ENCODE results near the gene ZNF850. TPM values are rescaled to one million over a fixed set of nuclear protein-coding genes. Genes with fewer than 3 reads are reported as not detected.
"Not testable (repeated sequence)": the region's sequence is repeated elsewhere in the genome, so short reads cannot be mapped to it uniquely, and the experiment has no call there.

Gene ZNF850
- total RNA-seq, 1 experiment from 2014 or later = 15.3 TPM

DNA sequence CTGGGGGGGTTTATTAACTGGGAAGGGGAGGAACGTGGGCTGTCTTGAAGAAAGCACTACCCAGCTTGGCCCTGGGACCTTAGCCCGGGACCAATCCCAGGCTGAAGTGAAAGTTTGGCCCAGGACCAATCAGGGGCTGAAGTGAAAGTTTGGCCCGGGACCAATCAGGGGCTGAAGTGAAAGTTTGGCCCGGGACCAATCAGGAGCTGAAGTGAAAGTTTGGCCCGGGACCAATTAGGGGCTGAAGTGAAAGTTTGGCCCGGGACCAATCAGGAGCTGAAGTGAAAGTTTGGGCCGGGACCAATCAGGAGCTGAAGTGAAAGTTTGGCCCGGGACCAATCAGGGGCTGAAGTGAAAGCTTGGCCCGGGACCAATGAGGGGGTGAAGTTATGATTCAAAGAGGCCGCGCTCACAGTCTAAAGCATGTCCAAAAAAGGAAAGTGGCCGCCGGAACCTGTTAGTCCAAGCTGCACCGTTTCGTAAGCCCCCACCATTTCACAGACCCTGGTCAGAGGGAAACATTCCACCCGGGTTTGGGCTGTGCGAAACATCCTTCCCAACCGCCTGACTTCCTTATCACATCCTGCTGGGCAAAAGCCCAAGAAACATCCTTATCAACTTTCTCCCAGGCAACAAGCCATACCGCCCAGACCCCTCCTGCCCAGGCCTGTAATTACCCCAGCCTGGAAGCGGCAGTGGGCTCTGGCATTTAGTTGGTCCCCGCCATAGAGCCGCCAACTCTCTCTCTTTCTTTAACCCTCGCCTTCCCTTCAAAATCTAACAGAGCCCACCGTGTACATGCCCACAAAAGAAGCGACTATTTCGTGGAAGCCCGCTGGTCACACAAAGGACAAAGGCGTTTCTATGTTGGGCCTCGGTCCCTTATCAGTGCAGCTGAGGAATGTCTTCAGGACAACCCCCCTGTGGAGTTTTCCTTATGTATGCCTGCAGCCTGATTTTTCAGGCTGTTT lies 1.1 kb downstream of the ZNF850 start:
- Histone ChIP-seq H3K27ac (ENCODE audit: low read length) (peak overlapping the region; percentile 97), H3K27me3 (ENCODE audit: control insufficient read depth, insufficient read depth, low read length) (no peaks in the 10 kb centered on the region), H3K9me3 (ENCODE audit: control insufficient read depth, insufficient read depth, low read depth, low read length) (peaks cover 29% of the 10 kb centered on the region; the same call in 1 of the 2 replicates), H3K4me1 (ENCODE audit: control insufficient read depth, insufficient read depth, low read length) (no peaks in the 10 kb centered on the region), H3K4me3 (ENCODE audit: low read depth in 2 of 2, low read length in 2 of 2) (peak overlapping the region; percentile 58 to 80), H3K36me3 (ENCODE audit: control insufficient read depth, insufficient read depth, low read length) (no peaks in the 10 kb centered on the region)
- intact Hi-C loops (cut with micrococcal nuclease; ENCODE audit: unreplicated experiment) = no loop called here
- TSS peak; percentile 90 for BruUV-seq (replicated peaks)
- DNase-seq (ENCODE audit: low read depth, low spot score) = peak; percentile 67
- TF ChIP-seq, protein P1, sequence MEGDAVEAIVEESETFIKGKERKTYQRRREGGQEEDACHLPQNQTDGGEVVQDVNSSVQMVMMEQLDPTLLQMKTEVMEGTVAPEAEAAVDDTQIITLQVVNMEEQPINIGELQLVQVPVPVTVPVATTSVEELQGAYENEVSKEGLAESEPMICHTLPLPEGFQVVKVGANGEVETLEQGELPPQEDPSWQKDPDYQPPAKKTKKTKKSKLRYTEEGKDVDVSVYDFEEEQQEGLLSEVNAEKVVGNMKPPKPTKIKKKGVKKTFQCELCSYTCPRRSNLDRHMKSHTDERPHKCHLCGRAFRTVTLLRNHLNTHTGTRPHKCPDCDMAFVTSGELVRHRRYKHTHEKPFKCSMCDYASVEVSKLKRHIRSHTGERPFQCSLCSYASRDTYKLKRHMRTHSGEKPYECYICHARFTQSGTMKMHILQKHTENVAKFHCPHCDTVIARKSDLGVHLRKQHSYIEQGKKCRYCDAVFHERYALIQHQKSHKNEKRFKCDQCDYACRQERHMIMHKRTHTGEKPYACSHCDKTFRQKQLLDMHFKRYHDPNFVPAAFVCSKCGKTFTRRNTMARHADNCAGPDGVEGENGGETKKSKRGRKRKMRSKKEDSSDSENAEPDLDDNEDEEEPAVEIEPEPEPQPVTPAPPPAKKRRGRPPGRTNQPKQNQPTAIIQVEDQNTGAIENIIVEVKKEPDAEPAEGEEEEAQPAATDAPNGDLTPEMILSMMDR (IDR thresholded peaks at IDR 0.05) = no peak
- TF ChIP-seq SIN3A (IDR thresholded peaks at IDR 0.05; ENCODE audit: borderline replicate concordance, insufficient read depth, low read depth, low read length) = no peak
- TF ChIP-seq POLR2AphosphoS5 (IDR thresholded peaks at IDR 0.05; ENCODE audit: low read depth, low read length) = peak; percentile 70
- peak; percentile 96 for TF ChIP-seq TCF7L2 (IDR thresholded peaks at IDR 0.05; ENCODE audit: low read depth, low read length)
- TF ChIP-seq, protein P2, sequence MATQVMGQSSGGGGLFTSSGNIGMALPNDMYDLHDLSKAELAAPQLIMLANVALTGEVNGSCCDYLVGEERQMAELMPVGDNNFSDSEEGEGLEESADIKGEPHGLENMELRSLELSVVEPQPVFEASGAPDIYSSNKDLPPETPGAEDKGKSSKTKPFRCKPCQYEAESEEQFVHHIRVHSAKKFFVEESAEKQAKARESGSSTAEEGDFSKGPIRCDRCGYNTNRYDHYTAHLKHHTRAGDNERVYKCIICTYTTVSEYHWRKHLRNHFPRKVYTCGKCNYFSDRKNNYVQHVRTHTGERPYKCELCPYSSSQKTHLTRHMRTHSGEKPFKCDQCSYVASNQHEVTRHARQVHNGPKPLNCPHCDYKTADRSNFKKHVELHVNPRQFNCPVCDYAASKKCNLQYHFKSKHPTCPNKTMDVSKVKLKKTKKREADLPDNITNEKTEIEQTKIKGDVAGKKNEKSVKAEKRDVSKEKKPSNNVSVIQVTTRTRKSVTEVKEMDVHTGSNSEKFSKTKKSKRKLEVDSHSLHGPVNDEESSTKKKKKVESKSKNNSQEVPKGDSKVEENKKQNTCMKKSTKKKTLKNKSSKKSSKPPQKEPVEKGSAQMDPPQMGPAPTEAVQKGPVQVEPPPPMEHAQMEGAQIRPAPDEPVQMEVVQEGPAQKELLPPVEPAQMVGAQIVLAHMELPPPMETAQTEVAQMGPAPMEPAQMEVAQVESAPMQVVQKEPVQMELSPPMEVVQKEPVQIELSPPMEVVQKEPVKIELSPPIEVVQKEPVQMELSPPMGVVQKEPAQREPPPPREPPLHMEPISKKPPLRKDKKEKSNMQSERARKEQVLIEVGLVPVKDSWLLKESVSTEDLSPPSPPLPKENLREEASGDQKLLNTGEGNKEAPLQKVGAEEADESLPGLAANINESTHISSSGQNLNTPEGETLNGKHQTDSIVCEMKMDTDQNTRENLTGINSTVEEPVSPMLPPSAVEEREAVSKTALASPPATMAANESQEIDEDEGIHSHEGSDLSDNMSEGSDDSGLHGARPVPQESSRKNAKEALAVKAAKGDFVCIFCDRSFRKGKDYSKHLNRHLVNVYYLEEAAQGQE (IDR thresholded peaks at IDR 0.05; ENCODE audit: insufficient read depth in 1 of 2, low read depth in 2 of 2, low read length in 1 of 2) = no peak
- ChIA-PET CTCF (interaction anchor here (0.6 to 0.7 kb wide), 2 partner anchors 14 to 364 kb away, joined by 3 to 5 read pairs; no protein-coding TSS in a partner anchor), POLR2A (interaction anchor here (0.7 kb wide), 7 partner anchors 10 to 1979 kb away, joined by 3 to 11 read pairs (median 4); no protein-coding TSS in a partner anchor)
- no peak for ATAC-seq
- in situ Hi-C loops (cut with HindIII; ENCODE audit: low pct_unique_long_range_greater_than_20kb, low sequenced_read_pairs) = no loop called here

DNA sequence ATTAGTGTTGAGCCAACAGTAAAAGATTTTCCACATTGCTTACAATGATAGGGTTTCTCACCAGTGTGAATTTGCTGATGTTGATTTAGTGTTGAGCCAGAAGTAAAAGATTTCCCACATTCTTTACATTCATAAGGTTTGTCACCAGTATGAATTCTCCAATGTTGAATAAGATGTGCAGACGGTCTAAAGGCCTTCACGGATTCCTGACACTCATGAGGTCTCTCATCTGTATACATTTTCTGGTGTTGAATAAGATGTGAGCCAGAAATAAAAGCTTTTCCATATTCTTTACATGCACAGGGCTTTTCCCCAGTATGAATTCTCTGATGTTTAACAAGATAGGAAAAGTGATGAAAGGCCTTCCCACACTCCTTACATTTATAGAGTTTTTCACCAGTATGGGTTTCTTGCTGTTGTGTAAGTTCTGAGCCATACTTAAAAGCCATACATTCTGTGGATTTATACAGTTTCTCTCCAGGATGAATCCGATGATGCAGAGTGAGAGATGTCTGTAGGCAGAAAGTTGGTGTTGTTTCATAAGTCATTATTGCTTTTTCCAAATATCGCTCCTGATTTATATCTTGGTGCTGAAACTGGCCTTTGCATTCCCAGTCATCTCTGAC lies 22.4 kb downstream of the ZNF850 start:
- intact Hi-C loops (cut with micrococcal nuclease; ENCODE audit: unreplicated experiment) = no loop called here
- peaks cover 90% of the 10 kb centered on the region for H3K9me3 ChIP-seq (ENCODE audit: control insufficient read depth, insufficient read depth, low read depth, low read length)
- no peaks in the 10 kb centered on the region for H3K4me1 ChIP-seq (ENCODE audit: control insufficient read depth, insufficient read depth, low read length)
- DNase-seq (ENCODE audit: low read depth, low spot score) (no peak), ATAC-seq (no peak)
- BruUV-seq (replicated peaks) = no TSS peak
- CTCF ChIA-PET = no interaction called here
- no peaks in the 10 kb centered on the region for H3K27me3 ChIP-seq (ENCODE audit: control insufficient read depth, insufficient read depth, low read length)
- in situ Hi-C loops (cut with HindIII; ENCODE audit: low pct_unique_long_range_greater_than_20kb, low sequenced_read_pairs) = no loop called here
- H3K27ac ChIP-seq (ENCODE audit: low read length) = no peak overlapping the region
- no peak overlapping the region for H3K4me3 ChIP-seq (ENCODE audit: low read depth in 2 of 2, low read length in 2 of 2)
- TF ChIP-seq, protein P2 (IDR thresholded peaks at IDR 0.05; ENCODE audit: insufficient read depth in 1 of 2, low read depth in 2 of 2, low read length in 1 of 2) = no peak
- TF ChIP-seq, protein P1 (IDR thresholded peaks at IDR 0.05) = no peak
- TF ChIP-seq TCF7L2 (IDR thresholded peaks at IDR 0.05; ENCODE audit: low read depth, low read length) (no peak), POLR2AphosphoS5 (IDR thresholded peaks at IDR 0.05; ENCODE audit: low read depth, low read length) (no peak), SIN3A (IDR thresholded peaks at IDR 0.05; ENCODE audit: borderline replicate concordance, insufficient read depth, low read depth, low read length) (no peak)
- H3K36me3 ChIP-seq (ENCODE audit: control insufficient read depth, insufficient read depth, low read length) = peaks cover 13% of the 10 kb centered on the region; the same call in 1 of the 2 replicates
- POLR2A ChIA-PET = no interaction called here

DNA sequence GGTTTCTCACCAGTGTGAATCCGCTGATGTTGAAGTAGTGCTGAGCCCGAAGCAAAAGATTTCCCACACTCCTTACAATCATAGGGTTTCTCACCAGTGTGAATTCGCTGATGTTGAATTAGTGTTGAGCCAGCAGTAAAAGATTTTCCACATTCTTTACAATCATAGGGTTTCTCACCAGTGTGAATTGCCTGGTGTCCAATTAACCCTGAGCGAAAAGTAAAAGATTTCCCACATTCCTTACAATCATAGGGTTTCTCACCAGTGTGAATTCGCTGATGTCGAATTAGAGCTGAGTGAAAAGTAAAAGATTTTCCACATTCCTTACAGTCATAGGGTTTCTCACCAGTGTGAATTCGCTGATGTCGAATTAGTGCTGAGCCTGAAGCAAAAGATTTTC lies 23.0 kb downstream of the ZNF850 start:
- peaks cover 94% of the 10 kb centered on the region for H3K9me3 ChIP-seq (ENCODE audit: control insufficient read depth, insufficient read depth, low read depth, low read length)
- not testable (repeated sequence) for DNase-seq (ENCODE audit: low read depth, low spot score)

More for the DNA sequence above, 23.0 kb downstream of the ZNF850 start:
- peaks cover 13% of the 10 kb centered on the region; the same call in 1 of the 2 replicates for H3K36me3 ChIP-seq (ENCODE audit: control insufficient read depth, insufficient read depth, low read length)
- BruUV-seq (replicated peaks); H3K27me3 ChIP-seq (ENCODE audit: control insufficient read depth, insufficient read depth, low read length); CTCF ChIA-PET; POLR2A ChIA-PET; H3K27ac ChIP-seq (ENCODE audit: low read length); intact Hi-C loops (cut with micrococcal nuclease; ENCODE audit: unreplicated experiment); H3K4me1 ChIP-seq (ENCODE audit: control insufficient read depth, insufficient read depth, low read length); in situ Hi-C loops (cut with HindIII; ENCODE audit: low pct_unique_long_range_greater_than_20kb, low sequenced_read_pairs); H3K4me3 ChIP-seq (ENCODE audit: low read depth in 2 of 2, low read length in 2 of 2); ATAC-seq: not testable (repeated sequence)
